Measurements from ENCODE around the gene ADPRM.

DNA sequence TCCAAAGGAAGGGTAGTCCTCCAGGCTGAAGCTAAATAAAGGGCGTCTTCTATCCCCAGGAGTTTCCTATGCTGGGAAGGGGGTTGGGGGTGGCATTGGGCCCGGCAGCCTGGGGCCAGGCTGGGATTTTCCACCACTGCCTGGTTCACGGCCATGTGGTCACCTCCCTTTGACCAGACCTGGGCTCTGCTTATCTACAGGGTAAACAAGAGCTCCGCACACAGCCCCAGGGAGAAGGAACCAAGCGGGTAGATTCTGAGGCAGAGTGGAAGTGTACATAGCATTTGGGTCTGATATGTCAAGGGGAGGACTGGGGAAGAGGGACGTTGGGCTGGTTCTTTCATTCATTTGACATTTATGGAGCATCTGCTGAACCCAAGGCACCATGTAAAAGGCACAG is 59.7 kb downstream of the ADPRM start:
- TF ChIP-seq, protein P1, sequence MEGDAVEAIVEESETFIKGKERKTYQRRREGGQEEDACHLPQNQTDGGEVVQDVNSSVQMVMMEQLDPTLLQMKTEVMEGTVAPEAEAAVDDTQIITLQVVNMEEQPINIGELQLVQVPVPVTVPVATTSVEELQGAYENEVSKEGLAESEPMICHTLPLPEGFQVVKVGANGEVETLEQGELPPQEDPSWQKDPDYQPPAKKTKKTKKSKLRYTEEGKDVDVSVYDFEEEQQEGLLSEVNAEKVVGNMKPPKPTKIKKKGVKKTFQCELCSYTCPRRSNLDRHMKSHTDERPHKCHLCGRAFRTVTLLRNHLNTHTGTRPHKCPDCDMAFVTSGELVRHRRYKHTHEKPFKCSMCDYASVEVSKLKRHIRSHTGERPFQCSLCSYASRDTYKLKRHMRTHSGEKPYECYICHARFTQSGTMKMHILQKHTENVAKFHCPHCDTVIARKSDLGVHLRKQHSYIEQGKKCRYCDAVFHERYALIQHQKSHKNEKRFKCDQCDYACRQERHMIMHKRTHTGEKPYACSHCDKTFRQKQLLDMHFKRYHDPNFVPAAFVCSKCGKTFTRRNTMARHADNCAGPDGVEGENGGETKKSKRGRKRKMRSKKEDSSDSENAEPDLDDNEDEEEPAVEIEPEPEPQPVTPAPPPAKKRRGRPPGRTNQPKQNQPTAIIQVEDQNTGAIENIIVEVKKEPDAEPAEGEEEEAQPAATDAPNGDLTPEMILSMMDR (IDR thresholded peaks at IDR 0.05), result no peak
- TF ChIP-seq POLR2A (IDR thresholded peaks at IDR 0.05), result no peak

All from right lobe of liver (tissue), 4 donors.